ENCODE results near the gene RBCK1. TPM values are rescaled to one million over a fixed set of nuclear protein-coding genes. Genes with fewer than 3 reads are reported as not detected.

RBCK1 gene
- total RNA-seq, 1 donor from 2014 or later = 119 TPM

DNA sequence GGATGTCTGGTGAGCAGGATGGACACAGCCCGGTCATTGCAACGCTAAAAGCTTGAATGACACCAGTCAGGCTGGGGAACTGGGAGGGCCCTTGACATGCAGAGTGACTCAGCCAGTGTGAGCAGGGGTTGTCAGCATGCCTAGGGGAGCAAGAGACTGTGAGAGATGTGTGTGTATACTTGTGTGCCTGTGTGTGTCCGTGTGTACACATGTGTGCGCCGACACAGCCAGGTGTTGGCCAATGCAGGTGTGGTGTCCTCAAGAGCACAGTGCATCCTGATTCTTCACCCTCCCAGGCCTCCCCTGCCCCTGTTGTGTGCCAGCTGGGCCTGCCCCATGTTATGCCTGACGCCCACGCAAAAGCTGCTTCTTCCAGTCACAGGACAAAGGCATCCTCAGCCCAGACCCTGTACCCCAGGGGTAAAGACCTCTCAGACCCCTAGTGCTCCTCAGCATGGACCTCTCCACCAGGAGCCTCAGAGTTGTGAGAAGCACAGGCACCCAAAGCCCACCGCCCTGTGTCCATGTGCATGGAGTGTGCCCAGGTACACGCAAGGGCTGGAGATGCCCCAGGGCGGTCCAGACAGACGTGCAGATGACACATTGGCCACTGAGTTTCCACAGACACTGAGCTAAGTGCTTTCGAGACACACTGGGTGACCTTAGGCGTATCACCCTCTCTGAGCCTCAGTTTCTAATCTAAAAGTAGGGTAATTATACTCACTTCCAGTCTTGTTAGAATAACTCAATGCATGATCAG is 44.6 kb upstream of the RBCK1 start:
- H3K9me3 Mint-ChIP-seq (ENCODE audit: unreplicated experiment) = no peaks in the 10 kb centered on the region
- H3K4me1 Mint-ChIP-seq (ENCODE audit: unreplicated experiment) = peaks cover 12% of the 10 kb centered on the region
- no peaks in the 10 kb centered on the region for H3K27me3 Mint-ChIP-seq (ENCODE audit: unreplicated experiment)
- TF ChIP-seq, protein P1, sequence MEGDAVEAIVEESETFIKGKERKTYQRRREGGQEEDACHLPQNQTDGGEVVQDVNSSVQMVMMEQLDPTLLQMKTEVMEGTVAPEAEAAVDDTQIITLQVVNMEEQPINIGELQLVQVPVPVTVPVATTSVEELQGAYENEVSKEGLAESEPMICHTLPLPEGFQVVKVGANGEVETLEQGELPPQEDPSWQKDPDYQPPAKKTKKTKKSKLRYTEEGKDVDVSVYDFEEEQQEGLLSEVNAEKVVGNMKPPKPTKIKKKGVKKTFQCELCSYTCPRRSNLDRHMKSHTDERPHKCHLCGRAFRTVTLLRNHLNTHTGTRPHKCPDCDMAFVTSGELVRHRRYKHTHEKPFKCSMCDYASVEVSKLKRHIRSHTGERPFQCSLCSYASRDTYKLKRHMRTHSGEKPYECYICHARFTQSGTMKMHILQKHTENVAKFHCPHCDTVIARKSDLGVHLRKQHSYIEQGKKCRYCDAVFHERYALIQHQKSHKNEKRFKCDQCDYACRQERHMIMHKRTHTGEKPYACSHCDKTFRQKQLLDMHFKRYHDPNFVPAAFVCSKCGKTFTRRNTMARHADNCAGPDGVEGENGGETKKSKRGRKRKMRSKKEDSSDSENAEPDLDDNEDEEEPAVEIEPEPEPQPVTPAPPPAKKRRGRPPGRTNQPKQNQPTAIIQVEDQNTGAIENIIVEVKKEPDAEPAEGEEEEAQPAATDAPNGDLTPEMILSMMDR (IDR thresholded peaks at IDR 0.05) = no peak
- DNase-seq (ENCODE audit: extremely low spot score, unreplicated experiment) = no peak
- no peaks in the 10 kb centered on the region for H3K36me3 Mint-ChIP-seq (ENCODE audit: unreplicated experiment)
- H3K4me3 Mint-ChIP-seq (ENCODE audit: unreplicated experiment) = no peak overlapping the region
- no peak overlapping the region for H3K27ac Mint-ChIP-seq (ENCODE audit: unreplicated experiment)

DNA sequence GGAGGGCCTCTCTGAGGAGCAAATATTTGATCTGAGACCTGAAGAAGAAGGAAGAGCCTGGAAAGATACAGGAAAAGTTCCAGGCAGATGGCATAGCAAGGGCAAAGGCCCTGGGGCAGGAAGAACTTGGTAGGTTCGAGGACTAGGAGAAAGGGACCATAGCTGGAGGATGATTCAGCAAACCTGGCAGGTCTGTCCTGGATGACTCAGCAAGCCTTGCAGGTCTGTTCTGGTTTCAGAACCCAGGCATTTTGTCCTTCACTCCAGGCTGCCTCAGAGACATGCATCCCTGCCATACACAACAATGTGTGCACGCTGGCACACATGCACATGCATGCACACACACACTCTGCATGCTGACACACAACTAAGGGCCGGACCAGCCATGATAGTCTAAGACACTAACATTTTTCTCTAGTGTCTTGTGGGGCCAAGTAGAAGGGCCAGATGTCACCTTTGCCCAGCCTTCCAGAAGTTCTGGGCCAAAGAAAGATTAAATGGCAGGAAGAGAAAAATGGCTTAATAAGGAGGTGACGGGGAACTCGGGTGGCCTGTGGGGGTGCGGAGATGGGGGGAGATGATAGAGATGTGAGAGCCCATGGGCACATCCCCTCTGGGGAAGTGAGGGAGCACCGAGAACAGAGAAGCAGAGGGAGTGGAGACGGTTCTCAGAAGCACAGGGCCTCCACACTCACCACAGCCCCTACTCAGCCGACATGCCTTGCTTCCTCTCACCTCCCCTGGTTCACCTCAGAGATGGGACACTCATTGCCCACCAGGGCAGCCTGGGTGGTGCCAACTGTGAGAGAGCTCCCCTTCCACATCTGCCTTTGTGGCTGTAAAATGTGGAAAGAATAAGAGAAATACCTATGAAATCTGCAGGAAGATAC is 42.9 kb upstream of the RBCK1 start:
- H3K27me3 Mint-ChIP-seq (ENCODE audit: unreplicated experiment) = no peaks in the 10 kb centered on the region
- TF ChIP-seq, protein P1 (IDR thresholded peaks at IDR 0.05) = no peak
- peaks cover 12% of the 10 kb centered on the region for H3K4me1 Mint-ChIP-seq (ENCODE audit: unreplicated experiment)
- H3K36me3 Mint-ChIP-seq (ENCODE audit: unreplicated experiment) = no peaks in the 10 kb centered on the region
- no peak for DNase-seq (ENCODE audit: extremely low spot score, unreplicated experiment)
- no peak overlapping the region for H3K4me3 Mint-ChIP-seq (ENCODE audit: unreplicated experiment)
- no peaks in the 10 kb centered on the region for H3K9me3 Mint-ChIP-seq (ENCODE audit: unreplicated experiment)
- H3K27ac Mint-ChIP-seq (ENCODE audit: unreplicated experiment) = no peak overlapping the region

DNA sequence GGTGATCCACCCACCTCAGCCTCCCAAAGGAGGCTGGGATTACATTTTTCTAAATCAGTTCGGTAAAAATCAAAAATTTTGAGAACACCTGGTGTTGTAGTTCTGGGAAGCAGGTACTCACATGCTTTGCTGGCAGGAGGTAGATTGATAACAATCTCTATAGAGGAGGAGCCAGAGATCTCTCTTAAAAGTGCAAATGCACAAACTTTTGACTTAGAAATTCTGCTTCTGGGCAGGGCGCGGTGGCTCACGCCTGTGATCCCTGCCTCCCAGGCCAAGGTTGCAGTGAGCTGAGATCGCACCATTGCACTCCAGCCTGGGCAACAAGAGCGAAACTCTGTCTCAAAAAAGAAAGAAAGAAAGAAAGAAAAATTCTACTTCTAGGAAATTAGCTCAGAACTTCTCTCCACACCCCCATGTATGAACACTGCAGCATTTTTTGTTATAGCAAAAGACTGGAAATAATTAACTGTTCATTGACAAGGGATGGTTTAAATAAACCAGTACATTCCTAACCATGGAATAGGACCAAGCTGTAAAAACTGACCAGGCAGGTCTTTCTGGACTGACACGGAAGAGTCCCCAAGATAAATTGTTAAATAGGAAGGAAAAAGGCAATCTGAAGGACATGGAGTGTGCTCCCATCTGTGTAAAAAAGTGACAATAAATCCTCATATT is 41.9 kb upstream of the RBCK1 start:
- no peak overlapping the region for H3K27ac Mint-ChIP-seq (ENCODE audit: unreplicated experiment)
- no peaks in the 10 kb centered on the region for H3K36me3 Mint-ChIP-seq (ENCODE audit: unreplicated experiment)

DNA sequence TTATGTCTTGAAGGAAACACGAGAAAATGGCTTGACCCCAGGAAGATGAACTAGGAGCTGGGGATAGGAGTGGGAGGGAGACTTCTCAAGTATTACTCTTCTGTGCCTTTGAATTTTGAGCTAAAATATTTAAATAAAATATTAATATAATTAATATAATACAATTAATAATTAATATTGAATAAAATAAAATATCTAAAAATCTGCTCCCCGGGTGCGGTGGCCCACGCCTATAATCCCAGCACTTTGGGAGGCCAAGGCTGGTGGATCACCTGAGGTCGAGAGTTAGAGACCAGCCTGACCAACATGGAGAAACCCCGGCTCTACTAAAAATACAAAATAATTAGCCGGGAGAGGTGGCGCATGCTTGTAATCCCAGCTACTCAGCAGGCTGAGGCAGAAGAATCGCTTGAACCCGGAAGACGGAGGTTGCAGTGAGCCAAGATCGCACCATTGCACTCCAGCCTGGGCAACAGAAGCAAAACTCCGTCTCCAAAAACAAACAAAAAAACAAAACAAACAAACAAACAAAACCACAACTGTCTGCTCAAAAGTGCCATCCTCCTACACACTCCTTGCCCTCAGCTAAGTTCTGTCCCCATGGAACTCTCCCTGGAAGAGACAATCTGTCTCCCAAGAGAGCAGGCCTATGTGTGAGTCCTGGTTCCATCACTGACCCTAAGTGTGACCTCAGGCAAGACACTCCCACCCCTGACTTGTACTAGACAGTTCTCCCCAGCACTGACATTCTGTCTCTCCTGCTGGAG is 41.2 kb upstream of the RBCK1 start:
- H3K36me3 Mint-ChIP-seq (ENCODE audit: unreplicated experiment) = no peaks in the 10 kb centered on the region
- H3K4me1 Mint-ChIP-seq (ENCODE audit: unreplicated experiment) = peaks cover 14% of the 10 kb centered on the region
- H3K27me3 Mint-ChIP-seq (ENCODE audit: unreplicated experiment) = no peaks in the 10 kb centered on the region
- TF ChIP-seq, protein P1 (IDR thresholded peaks at IDR 0.05) = no peak
- no peak overlapping the region for H3K4me3 Mint-ChIP-seq (ENCODE audit: unreplicated experiment)
- no peak overlapping the region for H3K27ac Mint-ChIP-seq (ENCODE audit: unreplicated experiment)
- H3K9me3 Mint-ChIP-seq (ENCODE audit: unreplicated experiment) = no peaks in the 10 kb centered on the region
- DNase-seq (ENCODE audit: extremely low spot score, unreplicated experiment) = no peak

More for the DNA sequence above, 41.9 kb upstream of the RBCK1 start:
- no peak for DNase-seq (ENCODE audit: extremely low spot score, unreplicated experiment)
- H3K4me1 Mint-ChIP-seq (ENCODE audit: unreplicated experiment) = peaks cover 9% of the 10 kb centered on the region
- no peak overlapping the region for H3K4me3 Mint-ChIP-seq (ENCODE audit: unreplicated experiment)
- TF ChIP-seq, protein P1 (IDR thresholded peaks at IDR 0.05) = no peak
- H3K27me3 Mint-ChIP-seq (ENCODE audit: unreplicated experiment) = no peaks in the 10 kb centered on the region
- H3K9me3 Mint-ChIP-seq (ENCODE audit: unreplicated experiment) = no peaks in the 10 kb centered on the region

Measured in osteocyte (in vitro differentiated cells).